IPS-NIHi7 (cell line): Measurements from ENCODE around the gene SIGLEC7.

Experiments
- DNase-seq: peaks from one replicate; pipeline ENCODE4 v3.0.0; 2012; ENCODE audit warnings: mixed read lengths; ENCODE audit errors: extremely low spot score

The SIGLEC7 gene

DNA sequence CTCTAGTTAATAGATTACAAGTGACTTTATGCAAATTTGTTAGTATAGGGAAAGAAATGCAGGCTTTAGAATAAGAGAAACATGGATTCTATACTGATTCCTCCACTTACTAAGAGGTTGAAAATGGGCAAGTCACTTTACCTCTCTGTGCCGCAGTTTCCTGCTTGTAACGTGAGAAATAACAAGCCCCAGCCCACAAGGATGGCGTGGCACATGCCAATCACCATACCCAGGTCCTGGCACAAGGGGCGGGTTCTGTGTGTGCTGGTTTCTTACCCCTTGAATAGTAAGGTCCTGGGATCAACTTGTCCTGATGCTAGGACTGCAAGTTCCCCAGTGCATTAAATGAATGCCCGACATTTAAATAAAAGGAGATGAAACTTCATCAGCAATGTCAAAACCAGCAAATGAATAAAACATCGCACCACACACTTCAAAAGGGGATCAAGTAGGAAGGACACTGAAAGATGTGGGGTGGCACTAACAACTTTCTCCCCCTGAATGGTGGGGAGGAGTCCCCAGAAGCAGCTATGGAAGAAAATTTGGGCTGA, 25.3 kb upstream of the SIGLEC7 start:
- DNase-seq, result no peak

DNA sequence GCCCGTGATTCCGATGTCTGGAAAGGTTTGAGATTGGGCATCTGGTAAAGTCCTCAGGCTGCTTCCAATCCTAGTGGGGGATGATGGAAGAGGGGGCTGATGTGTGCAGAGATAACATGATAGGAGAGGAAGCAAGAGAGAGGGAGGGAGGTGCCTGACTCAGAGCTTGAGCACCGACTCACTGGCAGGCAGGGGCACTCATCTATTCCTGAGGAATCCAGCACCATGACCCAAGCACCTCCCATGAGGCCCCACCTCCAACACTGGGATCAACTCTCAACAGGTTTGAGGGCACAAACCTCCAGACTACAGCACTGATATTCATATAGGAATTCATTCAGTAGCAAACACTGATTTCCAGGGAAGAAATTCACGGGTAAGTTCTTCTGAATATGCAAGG, 23.0 kb upstream of the SIGLEC7 start:
- DNase-seq, result no peak

DNA sequence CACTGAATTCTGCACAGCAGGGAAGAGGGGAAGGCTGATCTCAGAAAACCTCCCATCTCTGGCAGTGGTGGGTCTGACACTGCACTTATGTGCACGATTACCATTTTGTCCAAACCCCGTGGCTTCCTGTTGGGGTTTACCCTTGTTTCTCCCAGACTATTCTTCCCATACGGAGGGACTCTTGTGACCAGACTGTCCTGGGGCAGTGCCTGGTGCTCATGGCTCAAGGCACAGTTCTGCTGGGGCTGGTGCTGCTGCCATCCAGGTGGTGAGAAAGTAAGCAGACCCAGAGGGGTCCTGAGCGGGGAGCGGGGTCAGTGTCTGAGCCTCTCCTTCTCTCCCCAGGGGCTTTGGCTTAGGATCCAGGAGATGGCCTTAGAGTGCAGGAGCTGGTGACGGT, 22.5 kb upstream of the SIGLEC7 start:
- no peak for DNase-seq

DNA sequence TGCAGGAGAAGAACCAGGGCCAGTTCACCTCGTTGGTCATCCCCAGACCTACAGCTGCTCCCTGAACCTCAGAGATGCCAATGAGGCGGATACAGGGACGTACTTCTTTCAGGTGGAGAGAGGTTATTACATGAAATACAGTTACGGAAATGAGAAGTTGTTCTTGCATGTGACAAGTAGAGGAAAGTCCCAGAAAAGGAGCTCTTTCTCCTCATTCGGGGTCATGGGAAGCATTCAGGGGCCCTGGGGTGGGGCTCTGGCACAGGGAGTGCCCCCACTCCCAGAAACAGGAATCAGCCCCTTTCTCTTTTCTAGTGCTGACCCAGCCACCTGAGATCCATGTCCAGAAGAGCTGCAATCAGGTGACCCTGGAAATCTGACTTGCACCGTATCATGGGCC, 21.9 kb upstream of the SIGLEC7 start:
- DNase-seq, result no peak

DNA sequence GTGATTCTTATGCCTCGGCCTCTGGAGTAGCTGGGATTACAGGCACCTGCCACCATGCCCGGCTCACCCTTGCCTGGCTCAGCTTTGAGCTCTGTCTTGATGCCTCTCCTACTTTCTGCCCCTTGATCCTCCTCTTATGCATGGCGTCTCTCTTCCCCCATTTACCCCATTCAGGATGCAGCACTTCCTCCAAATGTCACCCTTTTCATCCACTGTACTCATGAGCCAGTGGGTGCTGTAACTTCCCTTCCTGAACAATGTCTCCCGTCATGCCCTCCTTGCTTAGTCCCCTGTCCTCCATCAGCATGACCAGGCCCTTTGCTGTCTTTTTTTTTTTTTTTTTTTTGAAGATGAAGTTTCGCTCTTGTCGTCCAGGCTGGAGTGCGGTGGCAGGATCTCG, 20.8 kb upstream of the SIGLEC7 start:
- no peak for DNase-seq

DNA sequence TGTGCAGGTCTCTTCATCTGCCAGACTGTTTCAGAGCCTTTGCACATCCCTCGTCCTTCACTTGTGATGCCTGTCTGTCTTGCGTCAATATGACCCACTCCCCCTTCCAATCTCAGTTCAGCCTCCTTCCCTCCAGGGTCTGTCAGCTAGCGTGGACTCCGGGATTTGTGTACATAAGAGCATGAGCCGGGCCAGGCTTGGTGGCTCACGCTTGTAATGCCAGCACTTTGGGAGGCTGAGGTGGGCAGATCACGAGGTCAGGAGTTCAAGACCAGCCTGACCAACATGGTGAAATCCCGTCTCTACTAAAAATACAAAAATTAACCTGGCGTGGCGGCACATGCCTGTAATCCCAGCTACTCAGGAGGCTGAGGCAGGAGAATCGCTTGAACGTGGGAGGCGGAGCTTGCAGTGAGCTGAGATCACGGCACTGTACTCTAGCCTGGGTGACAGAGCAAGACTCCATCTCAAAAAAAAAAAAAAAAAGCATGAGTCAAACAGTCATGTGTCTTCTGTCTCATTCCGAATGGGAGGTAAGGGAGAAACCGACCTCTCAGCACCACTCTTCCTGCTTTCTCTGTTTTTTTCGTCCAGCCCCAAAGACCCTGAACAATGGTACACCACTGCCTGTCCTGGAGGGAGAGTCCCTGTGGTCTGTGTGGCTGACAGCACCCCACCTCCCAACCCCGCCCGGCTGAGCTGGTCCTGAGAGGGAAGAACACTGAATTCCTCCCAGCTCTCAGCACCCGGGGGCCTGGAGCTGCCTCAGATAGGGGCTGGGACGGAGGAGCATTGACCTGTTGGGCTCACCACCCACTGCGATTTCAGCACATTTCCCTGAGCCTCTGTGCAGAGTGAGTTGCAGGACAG, 19.8 kb upstream of the SIGLEC7 start:
- no peak for DNase-seq

DNA sequence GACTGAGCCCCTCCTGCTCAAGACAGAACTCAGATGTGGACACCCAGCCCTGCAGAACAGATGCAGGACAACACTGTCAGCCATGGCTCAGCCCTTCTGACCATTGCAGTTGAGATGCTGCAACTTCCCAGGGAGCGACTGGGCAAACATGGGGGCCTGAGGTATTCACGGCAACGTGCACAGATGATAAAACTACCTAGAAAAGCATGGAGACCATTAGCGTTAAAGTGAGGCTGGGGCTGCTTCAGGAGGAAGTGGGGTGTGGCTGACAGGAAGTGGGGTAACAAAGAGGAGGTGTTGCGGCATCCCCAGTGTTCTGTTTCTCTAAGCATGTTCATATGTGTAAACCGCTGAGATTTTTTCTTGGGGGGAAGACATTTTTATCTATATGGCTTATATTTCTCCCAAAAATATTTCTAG, 18.7 kb upstream of the SIGLEC7 start:
- DNase-seq, result no peak

DNA sequence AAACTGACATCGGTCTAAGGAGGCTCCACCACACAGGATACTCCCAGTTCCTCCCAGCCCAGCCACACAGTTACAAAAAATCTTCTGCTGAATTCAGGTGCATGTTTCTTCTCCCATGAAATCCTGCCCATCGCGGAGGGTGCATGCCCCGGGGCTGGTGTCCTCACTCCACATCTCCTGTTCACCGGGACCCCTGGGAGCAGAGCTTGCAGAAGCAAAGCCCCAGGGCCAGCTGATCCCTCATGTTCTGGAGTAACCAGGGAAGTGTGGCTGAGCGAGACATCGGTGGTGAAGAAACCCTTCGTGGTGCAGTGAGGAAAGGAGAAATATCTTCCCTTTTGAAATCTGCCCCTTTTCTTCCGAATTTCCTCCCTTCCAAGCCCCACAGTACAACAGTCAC, 18.3 kb upstream of the SIGLEC7 start:
- no peak for DNase-seq

DNA sequence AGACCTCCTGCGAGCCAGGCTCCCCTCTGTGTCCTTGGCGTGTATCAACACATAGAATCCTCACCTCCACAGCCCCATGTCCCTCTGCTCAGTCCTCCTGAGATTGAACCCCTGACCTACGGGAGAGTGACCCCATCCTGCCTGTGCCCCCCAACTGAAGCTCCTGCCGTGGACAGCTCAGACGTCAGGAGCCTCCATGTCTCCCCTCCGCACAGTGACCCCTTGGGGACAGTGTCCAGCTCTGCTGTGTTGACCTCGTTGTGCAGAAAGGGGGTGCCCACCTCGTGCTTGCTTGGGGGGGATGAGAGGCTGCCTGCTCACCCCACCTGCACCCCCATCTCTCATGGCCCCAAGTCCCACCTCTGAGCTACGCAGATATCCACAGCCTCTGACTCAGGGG, 17.9 kb upstream of the SIGLEC7 start:
- no peak for DNase-seq

DNA sequence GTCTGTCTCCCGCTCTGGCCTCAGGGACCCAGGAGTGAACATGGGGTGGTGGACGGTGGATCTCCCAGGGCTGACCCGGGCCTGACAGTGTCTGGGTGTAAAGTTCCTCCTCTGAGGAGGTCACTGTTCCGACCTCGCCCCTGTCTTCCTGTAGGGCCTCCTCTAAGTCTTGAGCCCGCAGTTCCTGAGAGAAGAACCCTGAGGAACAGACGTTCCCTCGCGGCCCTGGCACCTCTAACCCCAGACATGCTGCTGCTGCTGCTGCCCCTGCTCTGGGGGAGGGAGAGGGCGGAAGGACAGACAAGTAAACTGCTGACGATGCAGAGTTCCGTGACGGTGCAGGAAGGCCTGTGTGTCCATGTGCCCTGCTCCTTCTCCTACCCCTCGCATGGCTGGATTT, 17.4 kb upstream of the SIGLEC7 start, which contains the start of gene SIGLEC9:
Gene SIGLEC9 (plus strand): TSS at position 178 of the 400 bp plus-strand sequence. CDS start 69 bp downstream, at position 247.
- DNase-seq, result no peak

DNA sequence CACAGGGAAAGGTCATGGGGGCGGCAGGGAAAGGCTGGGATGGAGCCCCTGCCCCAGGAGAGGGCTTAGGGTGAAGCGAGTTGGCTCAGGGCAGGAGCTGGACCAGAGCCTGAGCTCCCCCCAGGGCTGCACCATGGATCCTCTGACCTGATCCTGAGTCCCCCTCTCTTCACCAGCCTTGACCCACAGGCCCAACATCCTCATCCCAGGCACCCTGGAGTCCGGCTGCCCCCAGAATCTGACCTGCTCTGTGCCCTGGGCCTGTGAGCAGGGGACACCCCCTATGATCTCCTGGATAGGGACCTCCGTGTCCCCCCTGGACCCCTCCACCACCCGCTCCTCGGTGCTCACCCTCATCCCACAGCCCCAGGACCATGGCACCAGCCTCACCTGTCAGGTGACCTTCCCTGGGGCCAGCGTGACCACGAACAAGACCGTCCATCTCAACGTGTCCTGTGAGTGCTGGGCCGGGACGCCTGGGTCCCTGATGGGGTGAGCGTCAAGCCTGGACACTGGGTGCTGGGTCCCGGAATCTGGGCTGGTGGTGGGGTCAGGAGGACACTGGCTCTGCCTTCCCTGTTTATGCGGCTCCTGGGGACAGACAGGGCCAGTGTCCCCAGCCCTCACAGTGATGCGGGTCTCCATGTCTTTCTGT, 16.6 kb upstream of the SIGLEC7 start:
- DNase-seq, result no peak

DNA sequence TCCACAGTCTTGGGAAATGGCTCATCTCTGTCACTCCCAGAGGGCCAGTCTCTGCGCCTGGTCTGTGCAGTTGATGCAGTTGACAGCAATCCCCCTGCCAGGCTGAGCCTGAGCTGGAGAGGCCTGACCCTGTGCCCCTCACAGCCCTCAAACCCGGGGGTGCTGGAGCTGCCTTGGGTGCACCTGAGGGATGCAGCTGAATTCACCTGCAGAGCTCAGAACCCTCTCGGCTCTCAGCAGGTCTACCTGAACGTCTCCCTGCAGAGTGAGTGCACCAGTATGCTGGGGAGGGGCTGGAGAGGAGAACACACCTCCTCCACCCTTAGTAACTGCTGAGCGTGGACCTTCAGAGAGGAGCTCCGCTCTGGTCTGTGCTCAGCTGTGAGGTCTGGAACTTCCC, 15.1 kb upstream of the SIGLEC7 start:
- no peak for DNase-seq

DNA sequence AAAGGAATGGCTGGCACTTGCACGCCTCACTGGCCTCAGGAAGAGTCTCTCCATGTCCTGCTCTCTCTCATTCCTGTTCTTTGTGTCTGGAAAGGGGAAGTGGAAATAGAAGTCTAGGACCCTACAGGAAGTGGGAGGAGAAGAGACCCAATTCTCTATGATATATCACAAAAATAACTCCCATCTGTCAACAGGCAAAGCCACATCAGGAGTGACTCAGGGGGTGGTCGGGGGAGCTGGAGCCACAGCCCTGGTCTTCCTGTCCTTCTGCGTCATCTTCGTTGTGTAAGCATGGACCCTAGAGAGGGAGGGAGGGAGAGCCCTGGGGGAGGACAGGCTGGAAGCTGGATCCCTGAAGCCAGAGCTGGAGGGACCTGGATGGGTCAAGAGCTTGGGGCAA, 14.3 kb upstream of the SIGLEC7 start:
- no peak for DNase-seq

DNA sequence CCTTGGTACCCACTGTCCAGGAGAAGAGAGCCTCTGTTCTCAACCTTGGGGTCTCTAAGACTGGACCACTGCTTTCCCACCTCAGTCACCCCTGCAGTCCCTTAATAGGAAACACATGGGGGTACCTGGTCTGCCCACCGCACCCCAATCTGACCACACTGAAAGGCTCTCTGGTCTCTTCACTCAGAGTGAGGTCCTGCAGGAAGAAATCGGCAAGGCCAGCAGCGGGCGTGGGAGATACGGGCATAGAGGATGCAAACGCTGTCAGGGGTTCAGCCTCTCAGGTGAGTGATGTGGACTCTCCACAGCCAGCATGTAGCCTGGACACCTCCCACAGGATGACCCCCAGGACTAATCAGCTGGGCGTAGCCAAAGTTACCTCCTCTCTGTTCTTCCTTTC, 13.9 kb upstream of the SIGLEC7 start:
- DNase-seq, result no peak

DNA sequence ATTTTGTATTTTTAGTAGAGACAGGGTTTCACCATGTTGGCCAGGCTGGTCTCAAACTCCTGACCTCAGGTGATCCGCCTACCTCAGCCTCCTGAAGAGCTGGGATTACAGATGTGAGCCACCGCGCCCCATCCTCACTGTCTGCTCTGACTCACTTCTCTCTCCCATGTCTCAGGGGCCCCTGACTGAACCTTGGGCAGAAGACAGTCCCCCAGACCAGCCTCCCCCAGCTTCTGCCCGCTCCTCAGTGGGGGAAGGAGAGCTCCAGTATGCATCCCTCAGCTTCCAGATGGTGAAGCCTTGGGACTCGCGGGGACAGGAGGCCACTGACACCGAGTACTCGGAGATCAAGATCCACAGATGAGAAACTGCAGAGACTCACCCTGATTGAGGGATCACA, 12.4 kb upstream of the SIGLEC7 start:
- no peak for DNase-seq

DNA sequence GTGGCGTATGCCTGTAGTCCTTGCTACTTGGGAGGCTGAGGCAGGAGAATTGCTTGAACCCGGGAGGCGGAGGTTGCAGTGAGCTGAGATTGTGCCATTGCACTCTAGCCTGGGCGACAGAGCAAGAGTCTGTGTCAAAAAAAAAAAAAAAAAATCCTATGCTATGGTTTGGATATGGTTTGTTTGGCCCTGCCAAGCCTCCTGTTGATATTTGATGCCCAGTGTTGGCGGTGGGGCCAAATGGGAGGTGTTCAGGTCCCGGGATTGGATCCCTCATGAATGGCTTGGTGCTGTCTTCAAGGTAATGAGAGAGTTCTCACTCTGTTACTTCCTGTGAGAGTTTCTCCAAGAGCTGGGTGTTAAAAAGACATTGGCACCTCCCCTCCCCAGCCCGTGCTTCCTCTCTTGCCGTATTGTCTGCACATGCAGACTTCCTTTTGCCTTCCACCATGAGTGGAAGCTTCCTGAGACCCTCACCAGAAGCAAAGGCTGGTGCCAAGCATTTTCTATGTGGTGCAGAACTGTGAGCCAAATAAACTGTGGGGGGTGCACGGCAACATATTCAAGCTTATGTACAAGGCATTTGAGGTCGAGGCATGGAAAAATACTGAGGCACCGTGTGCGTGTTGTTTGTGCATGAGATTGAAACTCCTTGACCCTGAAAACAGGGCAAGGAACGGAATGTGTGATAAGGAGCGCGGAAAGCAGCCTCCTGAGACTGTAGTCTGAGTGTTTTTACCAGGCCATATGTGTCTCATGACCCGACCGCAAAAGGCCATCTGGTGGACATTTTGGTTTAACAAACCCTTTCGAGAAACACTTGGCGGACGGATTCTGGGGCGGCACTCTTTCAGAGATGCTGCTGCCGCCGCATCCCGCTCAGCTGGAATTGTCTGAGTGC, 10.1 kb upstream of the SIGLEC7 start:
- no peak for DNase-seq

DNA sequence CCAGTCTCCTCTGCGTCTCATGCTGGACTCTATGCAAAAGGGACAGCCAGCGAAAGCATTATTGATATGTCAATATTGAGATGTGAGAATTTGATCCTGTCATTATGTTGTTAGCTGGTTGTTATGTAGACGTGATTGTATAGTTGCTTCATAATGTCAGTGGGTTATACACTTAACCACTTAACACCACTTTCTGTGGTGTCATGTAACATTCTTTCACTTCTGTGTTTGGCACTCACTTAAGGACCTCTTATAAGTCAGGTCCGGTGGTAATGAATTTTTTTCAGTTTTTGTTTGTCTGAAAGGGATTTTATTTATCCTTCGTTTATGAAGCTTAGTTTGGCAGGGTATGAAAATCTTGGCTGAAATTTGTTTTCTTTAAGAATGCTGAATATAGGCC, 7.1 kb upstream of the SIGLEC7 start:
- no peak for DNase-seq

DNA sequence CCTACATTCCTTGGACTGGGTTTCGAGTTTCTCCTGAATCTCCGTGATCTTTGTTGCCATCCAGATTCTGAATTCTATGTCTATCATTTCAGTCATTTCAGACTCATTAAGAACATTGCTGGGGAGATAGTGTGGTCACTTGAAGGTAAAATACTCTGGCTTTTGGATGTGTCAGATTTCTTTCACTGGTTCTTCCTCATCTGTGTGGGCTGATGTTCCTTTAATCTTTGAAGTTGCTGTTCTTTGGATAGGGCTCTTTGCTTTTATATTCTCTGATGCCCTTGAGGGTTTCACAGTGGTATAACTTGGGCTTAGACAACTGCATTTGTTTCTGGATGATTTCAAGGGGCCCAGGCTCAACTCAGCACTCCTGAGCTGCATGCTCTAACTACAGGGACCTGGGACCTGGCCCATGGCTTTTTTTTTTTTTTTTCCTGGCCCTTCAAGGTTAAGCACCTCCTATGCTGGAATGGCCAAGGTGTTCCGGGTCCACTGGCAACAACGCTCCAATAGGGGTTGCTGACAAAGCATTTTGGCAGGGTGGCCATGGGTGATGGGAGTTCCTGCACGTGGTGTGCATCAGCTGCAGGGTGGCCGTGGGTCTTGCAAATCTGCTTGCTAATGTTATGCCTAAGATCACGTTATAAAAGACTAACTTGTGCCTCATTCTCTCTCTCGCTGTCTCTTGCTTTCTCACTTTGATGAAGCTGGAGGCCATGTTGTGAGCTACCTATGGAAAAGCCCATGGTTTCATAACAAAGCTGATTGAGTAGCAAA, 5.9 kb upstream of the SIGLEC7 start:
- no peak for DNase-seq

DNA sequence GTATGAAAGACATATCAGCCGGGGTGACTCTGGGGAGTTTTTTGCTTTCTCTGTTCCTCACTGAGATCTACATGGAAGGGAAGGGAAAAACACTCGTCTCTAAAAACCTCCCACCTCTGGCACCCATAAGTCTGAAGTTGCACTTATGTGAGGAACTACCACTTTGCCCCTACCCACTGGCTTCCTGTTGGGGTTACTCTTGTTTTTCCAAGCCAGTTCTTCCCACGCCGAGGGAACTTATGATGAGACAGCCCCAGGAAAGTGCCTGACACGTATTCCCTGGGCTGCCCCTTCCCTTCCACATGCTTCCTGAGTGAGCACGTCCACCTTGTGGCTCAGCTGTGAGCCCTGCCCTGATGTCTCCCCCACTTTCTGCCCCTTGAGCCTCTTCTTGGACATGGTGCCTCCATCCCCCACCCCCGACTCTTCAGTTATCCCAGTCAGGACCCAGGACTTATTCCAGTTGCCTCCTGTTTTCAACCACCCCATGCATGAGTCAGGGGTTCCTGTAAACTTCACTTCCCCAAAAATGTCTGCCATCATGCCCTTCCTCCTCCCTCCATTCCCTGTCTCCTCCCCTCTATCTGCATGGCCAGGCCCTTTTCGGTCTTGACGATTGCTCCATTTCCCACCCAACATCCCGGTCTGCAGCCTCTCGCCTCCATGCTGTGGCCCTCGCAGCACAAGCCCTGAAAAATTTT, 5.1 kb upstream of the SIGLEC7 start:
- DNase-seq, result no peak

DNA sequence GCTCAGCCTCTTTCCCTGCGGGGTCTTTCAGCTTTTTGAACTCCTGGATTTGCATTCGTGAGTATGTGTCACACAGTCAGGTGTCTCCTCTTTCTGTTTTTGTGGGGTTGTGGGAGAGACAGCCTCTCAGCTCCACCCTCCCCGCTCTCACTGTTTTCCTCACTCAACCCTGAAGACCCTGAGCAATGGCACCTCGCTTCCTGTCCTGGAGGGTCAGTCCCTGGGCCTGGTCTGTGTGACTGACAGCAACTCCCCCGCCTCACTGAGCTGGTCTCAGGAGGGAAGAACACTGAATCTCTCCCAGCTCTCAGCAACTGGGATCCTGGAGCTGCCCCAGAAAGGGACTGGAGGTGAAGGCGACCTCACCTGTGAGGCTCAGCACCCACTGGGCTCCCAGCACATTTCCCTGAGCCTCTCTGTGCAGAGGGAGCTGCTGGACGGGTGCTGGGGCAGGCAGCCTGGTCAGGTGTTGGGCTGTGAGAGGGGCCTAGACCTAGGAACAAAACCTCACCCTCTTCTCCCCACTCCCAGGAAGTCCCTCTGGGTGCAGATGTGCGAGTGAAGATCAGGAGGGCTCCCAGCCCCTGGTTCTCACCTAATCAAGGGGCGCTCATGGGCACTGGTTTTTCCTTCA, 4.2 kb upstream of the SIGLEC7 start:
- DNase-seq, result no peak
